DMS53 treated with DMSO at 0.1 percent for 48 hours (cell line): Measurements from ENCODE around the gene MCC.

Experiments
- DNase-seq: peaks from one replicate; lab custom pipeline; 2025; ENCODE audit not compliant: unreplicated experiment; lab: John Stamatoyannopoulos, UW

MCC gene

GRCh38 chr5:113230711-113231652 lies 257.3 kb downstream of the MCC start:
- DNase-seq = no peak

- no peak for DNase-seq
Measured at GRCh38 chr5:113227798-113228197, 260.5 kb downstream of the MCC start.

- no peak for DNase-seq
Measured at GRCh38 chr5:113226116-113226736, 262.0 kb downstream of the MCC start.

- no peak for DNase-seq
Measured at GRCh38 chr5:113225259-113225658, 263.0 kb downstream of the MCC start.

GRCh38 chr5:113224605-113225065 lies 263.6 kb downstream of the MCC start:
- no peak for DNase-seq

- no peak for DNase-seq
Measured at GRCh38 chr5:113223831-113224604, 264.2 kb downstream of the MCC start.

- no peak for DNase-seq
Measured at GRCh38 chr5:113223315-113223714, 264.9 kb downstream of the MCC start.

GRCh38 chr5:113221294-113222176 lies 266.7 kb downstream of the MCC start:
- DNase-seq = no peak

GRCh38 chr5:113219695-113220094 lies 268.6 kb downstream of the MCC start:
- no peak for DNase-seq

GRCh38 chr5:113218906-113219517 lies 269.2 kb downstream of the MCC start:
- no peak for DNase-seq

GRCh38 chr5:113218200-113218599 lies 270.1 kb downstream of the MCC start:
- DNase-seq = no peak

GRCh38 chr5:113217619-113218184 lies 270.6 kb downstream of the MCC start:
- DNase-seq = no peak

GRCh38 chr5:113216545-113216944 lies 271.7 kb downstream of the MCC start:
- no peak for DNase-seq

- DNase-seq = no peak
Measured at GRCh38 chr5:113215401-113216060, 272.7 kb downstream of the MCC start.

- DNase-seq = no peak
Measured at GRCh38 chr5:113214606-113215323, 273.5 kb downstream of the MCC start.

- DNase-seq = no peak
Measured at GRCh38 chr5:113213551-113214425, 274.5 kb downstream of the MCC start.

GRCh38 chr5:113212244-113212920 lies 275.9 kb downstream of the MCC start:
- no peak for DNase-seq
